Effector CD8-positive, alpha-beta T cell (primary cell): ENCODE measurements around the gene IPO7.
"Not testable (repeated sequence)": the region's sequence is repeated elsewhere in the genome, so short reads cannot be mapped to it uniquely, and the experiment has no call there.

ENCODE experiments used
- DNase-seq: peaks from one replicate; lab custom pipeline; 2025; lab: John Stamatoyannopoulos, UW
- total RNA-seq, 4 experiments: gene quantifications; one replicate each; lab custom pipeline; 2026; lab: John Stamatoyannopoulos, UW

The IPO7 gene
- total RNA-seq = 104 to 148 (median 127) reads per million in 4 experiments

DNA sequence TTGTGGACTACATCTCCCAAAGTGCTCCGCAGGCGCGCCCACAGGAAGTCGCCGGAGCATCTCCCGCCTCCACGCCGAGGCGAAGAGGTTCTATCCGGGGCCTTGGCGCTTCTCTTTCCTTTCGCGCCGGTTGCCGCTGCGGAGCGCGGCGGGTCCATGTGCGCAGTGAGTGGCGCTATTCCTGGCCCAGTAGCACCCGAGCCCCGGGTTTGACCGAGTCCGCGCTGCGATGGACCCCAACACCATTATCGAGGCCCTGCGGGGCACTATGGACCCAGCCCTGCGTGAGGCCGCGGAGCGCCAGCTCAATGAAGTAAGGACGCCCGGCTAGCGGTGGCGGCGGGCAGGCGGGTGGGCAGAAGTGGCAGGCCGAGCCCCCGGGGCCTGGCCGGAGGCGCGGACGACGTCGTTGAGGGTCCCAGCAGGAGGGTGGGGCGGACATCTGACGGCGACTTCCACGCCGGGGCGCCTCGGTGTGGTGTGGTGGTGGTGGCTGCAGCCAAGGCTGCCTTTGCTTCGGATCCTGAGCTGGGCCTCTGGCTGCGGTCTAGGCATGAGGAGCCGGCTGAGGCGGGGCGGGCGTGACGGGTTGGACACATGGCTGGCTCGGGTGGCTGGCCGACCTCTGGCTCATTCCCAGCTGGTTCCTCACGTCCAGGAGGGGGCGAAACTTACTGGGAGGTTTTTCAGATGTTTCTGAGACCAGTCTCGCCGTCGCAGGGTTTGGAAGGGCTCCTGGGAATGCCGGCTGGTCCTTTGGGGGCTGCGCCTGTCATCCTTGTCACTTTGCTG is at the start of gene IPO7:
IPO7 (plus strand) TSS at position 118 of the 792 bp plus-strand sequence; CDS start at position 230, 112 bp downstream.
- peak; percentile 71 for DNase-seq

DNA sequence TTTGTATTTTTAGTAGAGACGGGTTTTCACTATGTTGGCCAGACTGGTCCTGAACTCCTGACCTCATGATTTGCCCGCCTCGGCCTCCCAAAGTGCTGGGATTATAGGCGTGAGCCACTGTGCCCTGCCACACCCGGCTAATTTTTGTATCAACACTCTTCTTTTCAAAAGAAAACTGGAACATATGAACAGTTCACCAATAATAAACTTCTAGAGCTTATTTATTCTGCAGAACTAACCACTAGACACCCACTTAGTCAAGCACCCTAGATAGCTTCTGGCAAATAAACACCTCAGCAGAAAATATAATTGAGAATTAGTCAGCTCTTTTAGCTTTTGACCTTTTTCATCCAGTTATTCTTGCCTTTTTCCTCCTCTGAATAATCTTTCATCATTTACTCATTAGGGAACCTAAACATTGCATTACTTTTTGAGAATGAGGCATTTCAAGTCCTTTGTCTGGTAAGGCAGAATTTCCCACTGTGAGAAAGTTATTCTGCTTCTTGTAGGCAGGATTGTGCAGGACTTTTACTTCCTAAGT is 42.7 kb upstream of the IPO7 start:
- no peak for DNase-seq

DNA sequence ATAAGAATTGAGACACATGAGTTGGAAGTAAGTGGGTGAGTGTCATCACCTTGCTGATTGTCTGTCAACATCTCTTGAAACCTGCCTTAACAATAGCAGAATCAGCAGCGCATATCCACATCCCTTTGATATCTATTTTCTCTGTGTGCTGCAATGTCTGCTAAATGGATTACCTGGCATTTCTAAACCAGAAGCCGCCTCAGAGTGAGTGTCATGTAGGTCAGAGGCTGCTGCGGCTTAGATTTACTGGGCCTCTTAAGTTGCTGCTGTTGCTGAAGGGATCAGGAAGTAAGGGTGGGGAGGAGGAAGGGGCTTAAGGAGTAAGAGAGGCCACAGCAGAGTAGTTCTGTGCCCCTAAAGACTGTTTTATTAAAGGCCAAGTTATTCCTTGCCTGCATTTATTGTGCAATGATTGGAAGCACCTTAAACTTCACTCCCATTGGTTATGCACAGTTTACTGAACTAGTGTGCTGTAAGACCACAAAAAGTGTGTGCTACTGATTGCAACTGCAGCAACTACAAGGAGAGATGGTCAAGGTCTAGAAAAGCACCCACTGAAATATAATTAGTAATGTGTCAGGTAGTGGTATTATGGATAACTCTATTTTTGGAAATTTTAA is 40.3 kb upstream of the IPO7 start:
- no peak for DNase-seq

DNA sequence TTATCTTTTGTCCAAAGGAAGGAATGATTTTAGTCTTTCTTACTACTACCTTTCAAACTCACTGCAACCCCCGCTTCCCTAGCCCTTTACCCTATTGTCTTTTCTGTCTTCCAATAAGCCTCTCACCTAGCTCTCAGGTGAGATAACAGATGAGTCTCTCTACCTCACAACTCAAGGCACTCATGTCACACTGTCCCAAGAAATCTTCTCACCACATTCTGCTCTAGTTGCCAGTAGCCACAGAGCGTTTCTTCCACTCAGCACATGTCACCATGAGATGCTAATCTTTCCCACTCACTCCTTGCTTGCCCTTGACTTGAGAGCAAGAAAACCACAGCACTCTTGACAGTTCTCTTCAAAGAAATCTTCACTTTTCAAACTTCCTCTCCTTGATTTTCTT is 37.4 kb upstream of the IPO7 start:
- DNase-seq = no peak

DNA sequence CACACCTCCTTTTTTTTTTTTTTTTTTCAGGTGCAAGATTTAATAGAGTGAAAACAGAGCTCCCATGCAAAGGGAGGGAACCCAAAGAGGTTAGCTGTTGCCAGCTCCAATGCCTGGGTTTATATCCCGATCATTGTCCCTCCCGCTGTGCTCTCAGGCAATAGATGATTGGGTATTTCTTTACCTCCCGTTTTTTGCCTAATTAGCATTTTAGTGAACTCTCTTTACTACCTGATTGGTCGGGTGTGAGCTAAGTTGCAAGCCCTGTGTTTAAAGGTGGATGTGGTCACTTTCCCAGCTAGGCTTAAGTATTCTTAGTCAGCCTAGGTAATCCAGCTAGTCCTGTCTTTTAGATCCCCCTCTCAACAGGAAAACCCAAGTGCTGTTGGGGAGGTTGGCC is 36.7 kb upstream of the IPO7 start:
- not testable (repeated sequence) for DNase-seq

DNA sequence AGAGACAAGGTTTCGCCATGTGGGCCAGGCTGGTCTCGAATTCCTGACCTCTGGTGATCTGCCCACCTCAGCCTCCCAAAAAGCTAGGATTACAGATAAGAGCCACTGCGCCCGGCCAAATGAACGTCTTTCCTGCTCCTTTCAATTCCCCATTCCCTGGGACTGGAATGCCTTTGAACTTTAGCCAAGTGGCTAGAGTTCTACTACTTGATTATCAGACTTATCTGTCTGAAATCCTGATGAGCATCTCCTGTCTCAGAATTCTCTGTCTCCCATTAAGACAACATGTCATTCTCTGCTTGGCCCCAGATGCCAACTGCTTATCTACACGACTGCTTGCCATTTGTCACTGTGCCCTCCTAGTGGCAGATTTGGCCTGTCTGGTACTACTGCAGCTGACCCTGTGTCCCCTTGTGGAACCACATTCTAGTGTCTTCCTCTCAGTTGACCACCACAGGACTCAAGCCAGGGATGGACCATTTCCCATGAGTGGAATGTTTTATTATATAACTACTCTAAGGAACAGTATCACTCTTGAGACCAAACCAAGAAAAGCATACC is 33.1 kb upstream of the IPO7 start:
- no peak for DNase-seq

DNA sequence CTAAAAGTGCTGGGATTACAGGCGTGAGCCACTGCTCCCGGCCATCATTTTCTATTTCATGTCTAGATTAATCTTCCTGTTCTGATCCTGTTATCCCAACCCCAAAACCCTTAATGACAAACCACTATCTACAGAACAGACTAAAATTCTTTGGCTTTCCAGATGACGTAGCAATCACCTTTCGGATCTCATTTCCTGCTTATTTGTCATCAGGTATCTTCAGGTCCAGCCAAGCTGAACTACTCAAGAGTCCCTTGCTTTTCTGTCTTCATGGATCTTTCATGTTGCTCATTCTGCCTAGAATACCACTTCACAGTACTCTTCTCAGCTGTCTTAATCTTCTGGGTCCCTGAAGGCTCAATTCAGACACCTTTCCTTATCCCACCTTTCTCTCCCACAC is 27.4 kb upstream of the IPO7 start:
- no peak for DNase-seq

DNA sequence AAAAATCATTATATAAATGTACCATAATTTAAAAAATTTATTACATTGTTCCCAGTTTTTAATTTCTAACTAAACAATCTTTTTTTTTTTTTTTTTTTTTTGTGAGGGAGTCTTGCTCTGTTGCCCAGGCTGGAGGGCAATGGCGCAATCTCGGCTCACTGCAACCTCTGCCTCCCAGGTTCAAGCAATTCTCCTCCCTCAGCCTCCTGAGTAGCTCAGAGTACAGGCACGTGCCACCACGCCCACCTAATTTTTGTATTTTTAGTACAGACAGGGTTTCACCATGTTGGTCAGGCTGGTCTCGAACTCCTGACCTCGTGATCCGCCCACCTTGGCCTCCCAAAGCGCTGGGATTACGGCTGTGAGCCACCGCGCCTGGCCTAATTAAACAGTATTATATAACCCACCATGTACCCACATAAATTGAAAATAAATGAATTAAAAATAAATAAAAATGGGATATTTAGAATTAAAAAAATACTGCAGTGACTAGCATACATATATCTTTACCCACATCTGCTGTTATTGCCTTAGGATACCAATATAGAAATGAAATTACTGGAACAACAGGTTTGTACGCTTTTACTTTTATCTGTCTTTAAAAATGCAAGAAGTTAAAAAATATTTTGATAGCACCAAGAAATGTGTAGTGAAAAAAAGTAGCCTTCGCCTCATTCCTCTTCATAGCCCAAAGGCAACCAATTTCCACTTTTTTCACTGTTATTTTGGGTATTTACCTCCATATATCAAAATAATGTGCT is 23.4 kb upstream of the IPO7 start:
- DNase-seq = not testable (repeated sequence)

DNA sequence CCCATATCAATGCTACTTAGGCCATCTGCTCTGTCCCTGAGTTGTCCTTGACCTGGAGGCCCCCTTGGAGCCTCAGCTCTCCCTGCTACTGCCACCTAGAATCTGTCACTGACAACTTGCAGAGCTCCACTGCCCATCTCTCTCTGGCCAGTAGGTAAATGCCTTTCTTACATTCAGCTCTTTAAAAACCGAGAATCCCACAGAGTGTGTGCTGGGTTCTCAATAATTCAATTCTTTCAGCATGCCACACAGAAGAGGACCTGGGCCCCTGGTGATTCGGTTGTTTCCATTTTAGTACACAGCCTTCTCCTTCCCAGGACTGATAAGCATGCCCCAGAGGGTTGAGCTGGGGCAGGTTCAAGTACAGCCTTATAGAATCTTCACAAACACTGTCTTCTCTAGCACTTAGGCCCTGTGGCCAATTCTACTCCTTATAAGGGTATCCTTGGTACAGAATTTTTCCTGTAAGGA is 22.0 kb upstream of the IPO7 start:
- no peak for DNase-seq

DNA sequence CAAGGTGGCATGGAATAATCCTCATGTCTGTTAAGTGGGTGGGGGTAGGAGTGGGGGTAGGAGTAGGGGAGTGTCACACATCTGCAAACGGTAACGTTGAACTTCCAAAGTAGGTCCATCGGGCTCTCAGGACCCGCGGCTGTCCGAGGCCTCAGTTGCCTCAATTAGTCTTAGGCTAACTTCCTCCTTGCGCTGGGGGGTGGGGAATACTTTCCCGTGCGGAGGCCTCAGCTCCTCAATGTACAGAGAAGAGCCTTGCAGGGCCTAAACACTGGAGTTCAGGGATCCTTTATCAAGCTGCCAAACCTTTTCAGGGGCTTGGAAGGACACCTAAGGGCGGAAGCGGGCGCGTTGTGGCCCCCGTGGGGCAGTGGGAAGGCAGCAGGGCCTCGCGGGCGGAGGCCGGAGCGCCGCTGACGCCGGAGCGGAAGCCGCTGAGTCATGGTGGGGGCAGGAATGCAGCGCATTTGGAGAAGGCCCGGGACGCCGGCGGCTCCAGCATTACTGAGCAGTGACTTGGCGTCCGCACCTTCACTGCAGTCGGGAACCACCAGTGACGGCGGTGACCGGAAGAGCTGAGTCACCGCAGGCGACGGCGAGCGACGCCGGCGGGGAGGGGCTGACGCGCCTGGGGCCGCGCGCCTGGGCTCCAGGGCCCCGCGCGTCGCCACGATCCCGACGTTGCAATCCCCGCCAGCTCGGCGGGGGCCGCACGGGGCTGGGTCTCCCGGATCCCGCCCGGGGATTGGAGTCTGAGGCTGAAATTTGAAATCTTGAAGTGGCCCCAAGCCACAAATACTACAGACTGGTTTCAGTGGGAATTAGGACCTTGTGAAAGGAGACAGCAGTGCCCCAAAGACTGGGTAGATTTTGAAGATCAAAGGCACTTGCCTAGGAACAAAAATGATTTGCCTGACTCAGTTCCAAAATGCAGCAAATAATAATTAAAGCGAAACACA is 20.2 kb upstream of the IPO7 start:
- DNase-seq = peak; percentile 51

DNA sequence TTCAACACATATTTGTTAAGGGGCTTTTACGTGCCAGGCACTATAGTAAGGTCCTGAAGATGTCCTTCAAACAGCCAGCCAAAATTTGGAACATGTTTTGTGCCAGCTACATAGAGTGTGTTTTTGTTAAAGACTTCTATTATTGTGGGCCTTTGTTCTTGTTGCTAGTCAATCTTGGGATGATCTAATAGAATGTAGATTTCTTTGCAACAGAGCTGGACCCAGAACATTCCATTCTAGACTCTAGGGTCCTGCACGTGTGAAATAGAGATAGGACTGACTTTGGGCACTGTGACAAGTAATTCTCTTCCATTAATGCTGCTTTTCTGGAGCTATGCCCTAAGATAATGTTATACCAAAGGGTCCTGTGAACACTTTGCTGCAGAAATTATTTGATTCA is 16.9 kb upstream of the IPO7 start:
- DNase-seq = no peak

DNA sequence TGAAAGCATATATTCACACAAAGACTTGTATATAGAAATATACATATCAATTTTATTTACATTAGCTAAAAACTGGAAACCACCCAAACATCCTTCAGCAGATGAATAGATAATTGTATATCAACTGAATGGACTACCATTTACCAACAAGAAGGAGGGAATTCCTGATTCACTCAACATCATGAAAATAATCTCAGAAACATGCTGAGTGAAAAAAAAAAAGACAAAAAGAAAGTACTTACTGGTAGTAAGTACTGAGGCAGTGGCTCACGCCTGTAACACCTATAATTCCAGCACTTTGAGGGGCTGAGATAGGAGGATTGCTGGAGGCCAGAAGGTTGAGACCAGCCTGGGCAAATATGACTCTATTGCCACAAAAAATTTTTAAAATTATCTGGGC is 7.4 kb upstream of the IPO7 start:
- DNase-seq = no peak

DNA sequence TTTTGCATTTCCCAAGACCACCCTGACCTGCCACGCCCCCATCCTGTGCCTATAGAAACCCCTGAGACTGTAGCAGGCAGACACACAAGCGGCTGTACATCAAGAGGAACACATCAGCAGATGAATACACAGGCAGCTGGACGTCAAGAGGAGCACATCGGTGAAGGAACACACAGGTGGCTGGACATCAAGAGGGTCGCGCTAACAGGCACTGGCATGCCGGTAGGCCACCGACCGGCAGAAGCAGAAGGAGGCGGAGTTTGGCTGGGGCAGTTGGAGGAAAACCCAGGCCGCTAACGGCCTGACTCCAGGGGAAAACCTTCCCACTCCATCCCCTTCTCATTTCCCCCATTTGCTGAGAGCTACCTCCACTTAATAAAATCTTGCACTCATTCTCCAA is 5.4 kb upstream of the IPO7 start:
- DNase-seq = no peak

DNA sequence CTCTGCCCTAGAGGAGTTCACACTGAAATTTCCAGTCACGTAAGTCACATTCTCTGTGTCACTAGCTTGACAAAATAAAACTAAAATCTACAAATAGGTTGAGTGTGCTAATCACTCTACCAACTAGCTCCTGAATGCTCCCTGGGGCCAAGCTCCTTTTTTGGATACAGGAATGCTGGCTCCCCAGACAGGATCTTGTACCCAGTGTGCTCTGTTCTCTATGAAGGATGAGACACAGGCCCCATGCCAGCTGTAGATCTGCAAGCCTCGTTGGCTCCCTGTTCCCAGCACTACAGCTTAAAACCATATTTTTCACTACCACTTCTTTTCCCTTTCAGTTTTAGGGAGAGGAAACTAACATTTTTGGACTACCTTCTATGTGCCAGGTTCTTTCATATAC is 3.7 kb upstream of the IPO7 start:
- DNase-seq = no peak

DNA sequence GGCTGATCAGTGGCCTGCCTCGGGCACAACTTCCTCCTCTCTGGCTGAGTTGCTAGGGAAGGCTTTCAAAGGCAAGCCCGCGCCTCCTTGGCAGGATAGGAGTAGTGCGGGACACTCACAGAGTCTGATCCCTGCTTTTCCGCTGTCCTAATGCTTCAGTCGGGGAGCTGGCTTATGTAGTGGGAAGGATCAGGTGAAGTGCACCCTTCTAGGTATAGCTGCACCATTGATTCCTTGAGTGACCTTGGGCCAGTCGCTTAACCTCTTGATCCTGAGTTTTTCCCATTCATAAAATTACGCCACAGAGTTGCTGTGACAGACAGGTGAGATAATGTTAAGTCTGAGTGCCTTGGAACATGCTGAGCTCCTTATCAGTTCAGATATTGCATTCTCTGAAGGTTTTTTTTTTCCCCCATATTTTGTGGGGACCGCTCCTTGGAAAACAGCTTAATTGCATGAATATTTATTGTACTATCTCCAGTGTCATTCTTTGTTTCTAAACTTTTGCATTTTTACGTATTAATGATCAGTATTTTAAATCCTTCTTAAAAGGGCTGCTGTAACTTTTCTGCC is 961 bp downstream of the IPO7 start:
- no peak for DNase-seq

DNA sequence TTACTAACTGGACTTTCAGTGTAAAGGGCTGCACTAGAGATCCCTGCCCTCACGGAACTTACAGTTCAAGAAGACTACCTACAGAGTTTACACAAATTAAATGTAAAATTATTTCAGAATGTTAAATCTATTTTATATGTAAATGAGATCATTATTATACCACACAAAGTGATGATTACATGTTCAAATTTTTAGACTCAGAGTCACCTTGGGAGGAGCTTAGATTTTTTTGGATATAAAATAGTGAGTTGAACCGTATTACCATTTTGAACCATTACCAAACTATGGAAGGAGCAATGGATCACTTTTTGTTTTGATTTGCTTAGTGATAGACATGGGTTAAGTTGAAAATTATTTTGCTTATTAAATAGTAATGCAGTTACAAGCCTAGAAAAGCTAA is 1.6 kb downstream of the IPO7 start:
- DNase-seq = no peak

DNA sequence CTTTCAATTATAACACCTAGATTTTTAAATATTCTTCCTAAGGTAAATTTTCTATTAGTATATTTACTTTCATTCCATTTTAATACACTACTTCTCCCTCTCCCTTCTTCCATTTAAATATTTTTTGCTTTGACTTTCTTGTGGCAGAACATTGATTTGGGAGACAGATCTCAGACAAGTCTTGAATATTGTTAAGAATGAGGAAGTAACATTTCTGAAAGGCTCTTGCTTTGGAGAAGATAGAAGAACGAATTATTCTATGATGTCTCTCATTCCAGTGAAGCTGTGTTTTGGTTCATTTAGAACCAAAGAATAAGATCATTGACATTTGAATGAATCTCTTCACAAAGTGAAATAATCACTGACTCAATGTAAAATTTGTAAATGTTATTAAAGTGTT is 2.4 kb downstream of the IPO7 start:
- DNase-seq = no peak

DNA sequence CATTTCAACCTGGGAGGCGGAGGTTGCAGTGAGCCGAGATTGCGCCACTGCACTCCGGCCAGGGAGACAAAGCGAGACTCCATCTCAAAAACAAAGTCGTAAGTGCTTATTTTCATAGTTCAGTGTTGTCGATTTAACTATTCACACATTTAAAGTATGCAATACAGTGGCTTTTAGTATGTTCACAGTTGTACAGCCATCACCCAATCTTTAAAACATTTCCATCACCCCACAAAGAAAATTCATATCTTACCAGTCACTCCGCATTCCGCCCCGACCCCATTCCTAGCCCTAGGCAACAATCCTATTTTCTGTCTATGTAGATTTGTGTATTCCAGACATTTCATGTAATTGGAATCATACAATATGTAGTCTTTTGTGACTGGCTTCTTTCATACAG is 11.9 kb downstream of the IPO7 start:
- DNase-seq = no peak

DNA sequence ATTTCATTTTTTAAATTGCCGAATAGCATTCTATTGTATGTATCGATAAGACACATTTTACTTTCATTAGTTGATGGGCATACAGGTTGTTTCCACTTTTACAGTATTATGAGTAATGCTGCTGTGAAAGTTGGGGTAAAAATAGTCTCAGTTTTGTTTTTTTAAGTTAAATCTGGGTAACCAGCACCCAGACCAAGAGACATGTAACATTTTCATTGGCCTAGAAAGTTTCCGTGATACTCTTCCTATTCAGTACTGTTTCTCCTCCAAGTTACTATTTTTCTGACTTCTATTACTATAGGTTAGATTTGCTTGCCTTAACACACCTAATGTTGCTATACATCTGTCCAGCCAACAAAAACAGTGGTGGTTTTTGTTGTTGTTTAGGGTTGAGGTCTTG is 12.3 kb downstream of the IPO7 start:
- DNase-seq = no peak
